Natural killer cell treated with Interleukin-12 subunit alpha and Interleukin-12 subunit beta and Interleukin-15 and Interleukin-18, amount 100 ng/mL, for 72 hours (primary cell): ENCODE measurements around the gene GAS7. TPM values are rescaled to one million over a fixed set of nuclear protein-coding genes. Genes with fewer than 3 reads are reported as not detected.
A peak's percentile ranks its signal among the peaks of the same experiment; 100 is the strongest.

Experiments
- ATAC-seq, 2 donors: fragments of 150-1000 bp; cut with Tn5 transposase in 1 of 2; sonication (Bioruptor Pico), chemical (Tn5 transposase) in 1 of 2; 2 replicates each; pipeline ENCODE4 v1.10.0; 2021
- DNase-seq: peaks from one replicate; pipeline ENCODE4 v3.0.0; 2022; ENCODE audit warnings: low spot score
- H3K27ac Mint-ChIP-seq, 2 donors: 1 replicate in 1 of 2; 2 replicates in 1 of 2; pipeline ENCODE4 v1.8.0; 2022; ENCODE audit warnings: mixed read lengths in 2 of 2, mild to moderate bottlenecking in 1 of 2, moderate library complexity in 1 of 2
- H3K27me3 Mint-ChIP-seq, 2 donors: 1 replicate in 1 of 2; 2 replicates in 1 of 2; pipeline ENCODE4 v1.8.0; 2022; ENCODE audit warnings: mixed read lengths in 2 of 2
- H3K36me3 Mint-ChIP-seq: one replicate; pipeline ENCODE4 v1.8.0; 2022; ENCODE audit warnings: mixed read lengths
- H3K4me1 Mint-ChIP-seq, 2 donors: 1 replicate in 1 of 2; 2 replicates in 1 of 2; pipeline ENCODE4 v1.8.0; 2022; ENCODE audit warnings: low read depth in 2 of 2, mixed read lengths in 2 of 2, mild to moderate bottlenecking in 1 of 2
- H3K4me3 Mint-ChIP-seq: one replicate; pipeline ENCODE4 v1.8.0; 2022; ENCODE audit warnings: mixed read lengths
- H3K9me3 Mint-ChIP-seq: 2 replicates; pipeline ENCODE4 v1.8.0; 2022; ENCODE audit warnings: mixed read lengths
- total RNA-seq, 2 donors: library from RNA; stranded (reverse); gene quantifications; one replicate each; pipeline ENCODE4 v1.2.3, GENCODE V29; 2022

GAS7 gene
- total RNA-seq, 2 donors from 2014 or later: 4.9 to 5.5 TPM

GRCh38 chr17:9912121-9913099 lies 286.0 kb downstream of the GAS7 start:
- ATAC-seq: no peak
- H3K27ac Mint-ChIP-seq: no peak overlapping the region

GRCh38 chr17:9911089-9911488 lies 287.3 kb downstream of the GAS7 start:
- H3K36me3 Mint-ChIP-seq: no peaks in the 10 kb centered on the region

More at GRCh38 chr17:9912121-9913099, 286.0 kb downstream of the GAS7 start:
- Mint-ChIP-seq H3K36me3 (no peaks in the 10 kb centered on the region), H3K4me1 (peaks cover 0 to 2% of the 10 kb centered on the region in 2 donors), H3K9me3 (no peaks in the 10 kb centered on the region), H3K4me3 (no peak overlapping the region), H3K27me3 (no peaks in the 10 kb centered on the region)
- DNase-seq: no peak

GRCh38 chr17:9908649-9909042 lies 289.8 kb downstream of the GAS7 start:
- H3K9me3 Mint-ChIP-seq: no peaks in the 10 kb centered on the region
- DNase-seq: no peak
- H3K4me3 Mint-ChIP-seq: no peak overlapping the region
- H3K4me1 Mint-ChIP-seq: peaks cover 0 to 2% of the 10 kb centered on the region in 2 donors
- H3K27ac Mint-ChIP-seq: no peak overlapping the region
- H3K27me3 Mint-ChIP-seq: no peaks in the 10 kb centered on the region
- no peak for ATAC-seq
- H3K36me3 Mint-ChIP-seq: no peaks in the 10 kb centered on the region

More at GRCh38 chr17:9911089-9911488, 287.3 kb downstream of the GAS7 start:
- Mint-ChIP-seq H3K4me1 (peaks cover 0 to 2% of the 10 kb centered on the region in 2 donors), H3K4me3 (no peak overlapping the region), H3K27ac (no peak overlapping the region), H3K9me3 (no peaks in the 10 kb centered on the region), H3K27me3 (no peaks in the 10 kb centered on the region)
- DNase-seq (no peak), ATAC-seq (no peak)

GRCh38 chr17:9907883-9908648 lies 290.3 kb downstream of the GAS7 start:
- H3K27me3 Mint-ChIP-seq: no peaks in the 10 kb centered on the region
- no peaks in the 10 kb centered on the region for H3K9me3 Mint-ChIP-seq
- no peak overlapping the region for H3K4me3 Mint-ChIP-seq
- peaks cover 0 to 2% of the 10 kb centered on the region in 2 donors for H3K4me1 Mint-ChIP-seq
- ATAC-seq (no peak), DNase-seq (no peak)
- no peak overlapping the region for H3K27ac Mint-ChIP-seq
- no peaks in the 10 kb centered on the region for H3K36me3 Mint-ChIP-seq

GRCh38 chr17:9907131-9907530 lies 291.3 kb downstream of the GAS7 start:
- H3K27ac Mint-ChIP-seq: no peak overlapping the region
- H3K9me3 Mint-ChIP-seq: no peaks in the 10 kb centered on the region
- H3K4me3 Mint-ChIP-seq: no peak overlapping the region
- H3K36me3 Mint-ChIP-seq: no peaks in the 10 kb centered on the region
- ATAC-seq (no peak), DNase-seq (no peak)
- H3K4me1 Mint-ChIP-seq: peaks cover 0 to 2% of the 10 kb centered on the region in 2 donors
- no peaks in the 10 kb centered on the region for H3K27me3 Mint-ChIP-seq

GRCh38 chr17:9906616-9907015 lies 291.8 kb downstream of the GAS7 start:
- no peaks in the 10 kb centered on the region for H3K36me3 Mint-ChIP-seq
- no peak for DNase-seq
- no peak overlapping the region for H3K27ac Mint-ChIP-seq
- H3K9me3 Mint-ChIP-seq: no peaks in the 10 kb centered on the region
- H3K4me1 Mint-ChIP-seq: peaks cover 0 to 2% of the 10 kb centered on the region in 2 donors
- ATAC-seq: no peak
- no peaks in the 10 kb centered on the region for H3K27me3 Mint-ChIP-seq
- no peak overlapping the region for H3K4me3 Mint-ChIP-seq

- H3K9me3 Mint-ChIP-seq: no peaks in the 10 kb centered on the region
- DNase-seq (no peak), ATAC-seq (peak in 1 of 2 donors; percentile 69)
- no peak overlapping the region for H3K27ac Mint-ChIP-seq
- H3K36me3 Mint-ChIP-seq: no peaks in the 10 kb centered on the region
- no peak overlapping the region for H3K4me3 Mint-ChIP-seq
- H3K27me3 Mint-ChIP-seq: peaks cover 0 to 5% of the 10 kb centered on the region in 2 donors
- peaks cover 0 to 2% of the 10 kb centered on the region in 2 donors for H3K4me1 Mint-ChIP-seq
Observed at GRCh38 chr17:9905902-9906301, 292.5 kb downstream of the GAS7 start.

- ATAC-seq (no peak), DNase-seq (no peak)
- peaks cover 0 to 12% of the 10 kb centered on the region in 2 donors for H3K27me3 Mint-ChIP-seq
- no peaks in the 10 kb centered on the region for H3K36me3 Mint-ChIP-seq
- peaks cover 0 to 2% of the 10 kb centered on the region in 2 donors for H3K4me1 Mint-ChIP-seq
- H3K4me3 Mint-ChIP-seq: no peak within 1 kb of the TSS
- H3K9me3 Mint-ChIP-seq: no peaks in the 10 kb centered on the region
- no peak within 1 kb of the TSS for H3K27ac Mint-ChIP-seq
Observed at GRCh38 chr17:9905078-9905415, 293.4 kb downstream of the GAS7 start, which contains the start of gene RCVRN. Gene RCVRN (minus strand): TSS chr17:9905271. CDS start chr17:9905180, 91 bp downstream.

GRCh38 chr17:9904277-9905077 lies 293.9 kb downstream of the GAS7 start:
- H3K4me1 Mint-ChIP-seq: peaks cover 0 to 1% of the 10 kb centered on the region in 2 donors
- H3K27ac Mint-ChIP-seq: no peak overlapping the region
- H3K27me3 Mint-ChIP-seq: peaks cover 0 to 12% of the 10 kb centered on the region in 2 donors

GRCh38 chr17:9902120-9902519 lies 296.3 kb downstream of the GAS7 start:
- no peak overlapping the region for H3K4me3 Mint-ChIP-seq
- peaks cover 0 to 12% of the 10 kb centered on the region in 2 donors for H3K27me3 Mint-ChIP-seq
- DNase-seq (no peak), ATAC-seq (no peak)
- H3K36me3 Mint-ChIP-seq: no peaks in the 10 kb centered on the region
- H3K9me3 Mint-ChIP-seq: no peaks in the 10 kb centered on the region
- no peak overlapping the region for H3K27ac Mint-ChIP-seq
- no peaks in the 10 kb centered on the region for H3K4me1 Mint-ChIP-seq

More at GRCh38 chr17:9904277-9905077, 293.9 kb downstream of the GAS7 start:
- ATAC-seq: no peak
- H3K9me3 Mint-ChIP-seq: no peaks in the 10 kb centered on the region
- no peaks in the 10 kb centered on the region for H3K36me3 Mint-ChIP-seq
- H3K4me3 Mint-ChIP-seq: no peak overlapping the region
- DNase-seq: no peak

- H3K4me1 Mint-ChIP-seq: peaks cover 0 to 5% of the 10 kb centered on the region in 2 donors
- no peaks in the 10 kb centered on the region for H3K36me3 Mint-ChIP-seq
- no peaks in the 10 kb centered on the region for H3K9me3 Mint-ChIP-seq
- ATAC-seq (no peak), DNase-seq (no peak)
- no peak overlapping the region for H3K4me3 Mint-ChIP-seq
- H3K27me3 Mint-ChIP-seq: peaks cover 6 to 12% of the 10 kb centered on the region in 2 donors
- no peak overlapping the region for H3K27ac Mint-ChIP-seq
Observed at GRCh38 chr17:9900784-9901183, 297.6 kb downstream of the GAS7 start.

GRCh38 chr17:9900044-9900594 lies 298.3 kb downstream of the GAS7 start:
- no peak for DNase-seq
- H3K36me3 Mint-ChIP-seq: no peaks in the 10 kb centered on the region
- H3K4me1 Mint-ChIP-seq: peaks cover 0 to 6% of the 10 kb centered on the region in 2 donors
- no peaks in the 10 kb centered on the region for H3K9me3 Mint-ChIP-seq
- H3K27ac Mint-ChIP-seq: no peak overlapping the region
- peak in 1 of 2 donors; percentile 38 for ATAC-seq
- no peak overlapping the region for H3K4me3 Mint-ChIP-seq
- peaks cover 6 to 12% of the 10 kb centered on the region in 2 donors for H3K27me3 Mint-ChIP-seq
